GM18909 (cell line): ENCODE data around the gene PRR36.

ENCODE experiments used
- ATAC-seq: cut with Tn5 transposase; IDR thresholded peaks from one replicate; pipeline ENCODE4 v1.9.1; 2021; ENCODE audit warnings: mild to moderate bottlenecking; ENCODE audit not compliant: unreplicated experiment, poor library complexity

Gene PRR36

DNA sequence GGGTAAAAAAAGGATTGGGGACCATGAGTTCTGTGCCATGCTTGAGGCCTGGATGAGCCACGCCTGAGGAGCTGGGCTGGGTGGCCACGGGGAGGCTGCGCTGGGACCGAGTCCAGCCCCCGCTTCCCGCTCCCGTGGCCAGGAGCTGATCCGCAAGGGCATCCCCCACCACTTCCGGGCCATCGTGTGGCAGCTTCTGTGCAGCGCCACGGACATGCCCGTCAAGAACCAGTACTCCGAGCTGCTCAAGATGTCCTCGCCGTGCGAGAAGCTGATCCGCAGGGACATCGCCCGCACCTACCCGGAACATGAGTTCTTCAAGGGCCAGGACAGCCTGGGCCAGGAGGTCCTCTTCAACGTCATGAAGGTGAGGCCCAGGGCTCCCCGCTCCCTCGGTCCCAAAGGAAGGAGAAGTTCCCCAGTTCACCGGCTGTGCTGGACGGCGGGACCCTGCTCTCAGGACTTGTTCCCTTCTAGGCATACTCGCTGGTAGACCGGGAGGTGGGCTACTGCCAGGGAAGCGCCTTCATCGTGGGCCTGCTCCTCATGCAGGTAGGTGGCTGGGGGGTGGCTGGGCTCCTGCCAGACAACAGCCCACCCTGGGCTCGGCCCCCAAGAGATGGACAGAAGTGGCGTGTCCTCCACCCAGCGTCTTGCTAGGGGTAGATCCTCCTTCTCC lies 25.3 kb downstream of the PRR36 start:
- ATAC-seq, result no peak

DNA sequence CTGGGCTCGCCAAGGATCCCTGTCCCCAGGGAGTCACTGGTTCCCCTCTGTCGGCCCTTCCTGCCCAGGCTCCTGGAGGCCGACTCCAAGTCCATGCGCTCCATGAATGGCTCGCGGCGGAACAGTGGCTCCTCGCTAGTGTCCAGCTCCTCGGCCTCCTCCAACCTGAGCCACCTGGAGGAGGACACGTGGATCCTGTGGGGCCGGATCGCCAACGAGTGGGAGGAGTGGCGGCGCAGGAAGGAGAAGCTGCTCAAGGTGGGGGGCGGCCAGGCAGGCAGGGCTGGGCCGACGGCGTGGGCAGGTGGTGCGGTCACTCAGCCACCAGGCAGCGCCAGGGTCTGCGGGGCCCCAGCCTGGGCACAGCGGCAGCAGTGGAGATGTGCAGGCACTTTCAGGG lies 26.5 kb downstream of the PRR36 start:
- no peak for ATAC-seq

DNA sequence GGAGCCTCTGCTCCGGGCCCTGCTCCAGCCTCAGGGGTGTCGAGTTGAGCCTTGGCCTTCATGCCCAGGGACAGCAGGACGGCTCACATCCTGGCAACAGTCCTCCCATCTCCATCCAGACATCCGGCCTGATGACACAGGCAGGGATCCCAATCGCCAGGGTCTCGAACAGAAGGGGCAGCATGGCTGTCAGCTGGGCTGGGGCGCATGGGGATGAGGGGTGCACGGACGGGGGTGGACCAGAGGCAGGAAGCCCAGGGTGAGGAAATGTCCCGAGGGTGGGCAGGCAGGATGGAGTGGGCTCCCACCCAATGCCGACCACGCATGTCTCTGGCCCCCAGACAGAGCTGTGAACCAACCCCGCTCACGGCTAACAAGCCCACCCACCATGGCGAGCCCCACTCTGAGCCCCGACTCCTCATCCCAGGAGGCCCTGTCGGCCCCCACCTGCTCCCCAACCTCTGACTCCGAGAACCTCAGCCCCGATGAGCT lies 28.0 kb downstream of the PRR36 start:
- no peak for ATAC-seq

DNA sequence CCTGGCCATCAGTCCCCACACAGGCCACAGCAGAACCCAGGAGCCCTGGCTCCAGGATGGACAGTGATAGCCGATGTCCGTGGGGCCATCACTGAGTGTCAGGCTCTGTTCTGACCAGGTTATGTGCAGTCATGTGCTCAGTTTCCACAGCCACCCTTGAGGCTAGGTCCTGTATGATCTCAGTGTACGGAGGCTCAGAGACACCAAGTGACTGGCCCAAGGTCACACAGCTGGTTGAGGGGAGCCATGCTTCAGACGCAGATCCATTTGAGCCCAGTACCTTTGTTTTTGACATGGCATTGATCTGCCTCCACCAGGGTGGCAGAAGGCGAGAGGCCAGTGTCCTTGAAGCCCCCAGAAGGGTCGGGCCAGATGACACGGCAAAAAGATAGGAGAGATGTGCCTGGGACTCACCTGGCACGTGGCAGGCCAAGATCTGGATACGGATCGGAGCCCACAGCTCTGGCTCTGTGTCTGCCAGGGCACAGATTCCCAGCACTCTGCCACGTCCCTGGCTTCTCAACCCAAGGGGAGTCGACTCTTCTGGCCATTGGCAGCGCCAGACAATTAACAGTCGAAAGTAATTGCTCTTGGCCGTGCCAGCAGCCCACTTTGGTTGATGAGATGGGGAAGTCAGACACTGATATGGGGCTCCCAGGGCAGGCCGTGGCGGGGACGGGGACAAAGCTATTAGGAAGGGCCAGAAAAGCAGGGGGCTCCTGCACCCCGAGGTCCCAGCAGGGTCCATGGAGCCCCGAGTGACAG lies 28.6 kb downstream of the PRR36 start:
- no peak for ATAC-seq

DNA sequence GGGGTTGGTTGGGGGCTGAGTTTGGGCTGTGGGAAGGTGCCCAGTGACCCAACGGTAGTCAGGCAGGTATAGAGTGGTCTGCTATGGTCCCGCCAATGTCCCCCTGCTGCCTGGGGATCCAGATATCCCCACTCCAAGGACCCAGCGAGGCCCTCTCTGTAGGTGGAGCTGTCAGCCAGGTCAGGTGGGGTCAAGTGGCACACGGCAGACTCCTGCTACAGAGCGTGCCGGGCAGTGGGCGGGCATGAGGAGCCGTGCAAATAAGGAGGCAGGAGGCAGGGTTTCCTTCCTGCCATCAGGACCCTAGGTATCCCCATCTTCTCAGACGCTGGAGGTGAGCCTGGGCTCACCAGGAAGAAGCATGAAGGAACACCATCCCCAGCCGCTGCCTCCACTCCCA lies 29.2 kb downstream of the PRR36 start:
- ATAC-seq, result no peak

DNA sequence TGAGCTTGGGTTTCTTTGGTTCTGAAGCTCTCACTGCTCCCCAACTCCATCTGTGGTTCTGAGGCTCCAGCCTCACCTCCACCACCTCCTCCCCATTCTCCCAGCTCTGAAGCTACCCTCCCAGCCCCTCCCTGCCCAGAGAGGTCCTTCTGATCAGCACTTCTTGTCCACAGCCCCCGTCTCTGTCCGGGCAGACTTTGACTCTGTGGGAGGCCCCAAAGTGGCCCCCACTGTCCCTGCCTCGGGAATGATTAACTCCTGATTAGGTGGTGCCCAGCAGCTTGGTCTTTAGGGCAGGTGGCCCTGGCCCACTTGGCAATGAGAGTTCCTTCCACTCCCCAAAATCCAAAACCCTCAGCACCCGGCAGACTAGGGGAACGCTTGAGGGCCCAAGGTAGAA lies 29.8 kb downstream of the PRR36 start:
- no peak for ATAC-seq

DNA sequence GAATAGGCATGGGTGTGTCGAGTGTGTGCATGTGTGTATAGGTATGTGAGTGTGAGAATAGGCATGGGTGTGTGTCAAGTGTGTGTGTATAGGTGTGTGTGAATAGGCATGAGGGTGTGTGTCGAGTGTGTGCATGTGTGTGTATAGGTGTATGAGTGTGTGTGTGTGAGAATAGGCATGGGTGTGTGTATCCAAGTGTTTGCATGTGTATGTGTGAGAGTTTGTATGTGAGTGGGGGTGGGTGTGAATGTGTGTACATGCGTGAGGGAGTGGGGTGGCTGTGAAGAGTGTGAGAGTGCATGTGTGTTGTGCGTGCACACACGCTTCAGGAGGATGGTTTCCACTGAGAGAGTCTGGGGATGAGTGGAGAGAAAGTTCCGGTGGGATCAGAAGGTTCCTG lies 30.7 kb downstream of the PRR36 start:
- ATAC-seq, result no peak

DNA sequence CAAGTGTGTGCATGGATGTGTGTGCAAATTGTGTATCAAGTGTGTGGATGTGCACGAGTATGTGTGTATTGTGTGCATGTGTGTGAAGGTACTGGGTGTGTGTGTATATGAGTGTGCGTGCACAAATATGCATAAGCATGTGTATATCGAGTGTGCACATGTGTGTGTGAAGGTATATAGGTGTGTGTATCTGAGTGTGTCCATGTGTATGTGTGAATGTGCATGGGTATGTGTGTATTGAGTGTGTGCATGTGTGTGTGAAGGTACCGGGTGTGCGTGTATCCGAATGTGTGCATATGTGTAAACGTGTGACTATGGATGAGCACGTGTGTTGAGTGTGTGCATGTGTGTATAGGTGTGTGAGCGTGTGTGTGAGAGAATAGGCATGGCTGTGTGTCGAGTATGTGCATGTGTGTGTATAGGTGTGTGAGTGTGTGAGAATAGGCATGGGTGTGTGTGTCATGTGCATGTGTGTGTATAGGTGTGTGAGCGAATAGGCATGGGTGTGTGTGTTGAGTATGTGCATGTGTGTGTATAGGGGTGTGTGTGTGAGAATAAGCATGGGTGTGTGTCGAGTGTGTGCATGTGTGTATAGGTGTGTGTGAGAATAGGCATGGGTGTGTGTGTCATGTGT lies 31.4 kb downstream of the PRR36 start:
- no peak for ATAC-seq

DNA sequence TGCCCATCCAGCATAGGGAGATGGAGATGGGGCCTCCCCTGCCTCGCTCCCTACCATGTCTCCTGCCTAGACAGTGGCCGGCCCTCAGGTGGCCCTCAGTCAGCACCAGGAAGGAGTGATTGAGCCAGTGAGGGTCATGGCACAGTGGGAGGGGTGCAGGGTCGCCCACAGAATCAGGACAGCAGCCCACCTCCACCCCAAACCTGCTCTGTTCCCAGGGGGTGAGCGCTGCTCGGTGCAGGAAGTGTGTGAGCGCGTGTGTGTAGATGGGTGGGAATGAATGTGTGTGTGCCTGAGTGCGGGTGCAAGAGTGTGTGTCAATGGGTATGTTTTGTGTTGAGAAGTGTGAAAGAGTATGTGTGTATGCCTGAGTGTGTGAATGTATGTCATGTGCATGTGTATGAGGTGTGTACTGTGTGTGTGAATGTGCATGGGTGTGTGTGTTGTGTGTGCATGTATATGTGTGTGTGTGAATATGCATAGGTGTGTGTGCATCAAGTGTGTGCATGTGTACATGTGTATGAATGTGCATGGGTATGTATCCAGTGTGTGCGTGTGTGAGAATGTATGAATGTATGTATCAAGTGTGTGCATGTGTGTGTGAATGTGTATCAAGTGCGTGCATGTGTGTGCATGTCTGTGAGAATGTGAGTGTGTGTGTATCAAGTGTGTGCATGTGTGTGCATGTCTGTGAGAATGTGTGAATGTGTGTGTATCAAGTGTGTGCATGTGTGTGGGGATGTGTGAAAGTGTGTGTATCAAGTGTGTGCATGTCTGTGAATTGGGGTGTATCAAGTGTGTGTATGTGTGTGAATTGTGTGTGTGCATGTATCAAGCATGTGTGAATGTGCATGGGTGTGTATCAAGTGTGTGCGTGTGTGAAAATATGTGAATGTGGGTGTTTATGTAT lies 32.2 kb downstream of the PRR36 start:
- ATAC-seq, result no peak

DNA sequence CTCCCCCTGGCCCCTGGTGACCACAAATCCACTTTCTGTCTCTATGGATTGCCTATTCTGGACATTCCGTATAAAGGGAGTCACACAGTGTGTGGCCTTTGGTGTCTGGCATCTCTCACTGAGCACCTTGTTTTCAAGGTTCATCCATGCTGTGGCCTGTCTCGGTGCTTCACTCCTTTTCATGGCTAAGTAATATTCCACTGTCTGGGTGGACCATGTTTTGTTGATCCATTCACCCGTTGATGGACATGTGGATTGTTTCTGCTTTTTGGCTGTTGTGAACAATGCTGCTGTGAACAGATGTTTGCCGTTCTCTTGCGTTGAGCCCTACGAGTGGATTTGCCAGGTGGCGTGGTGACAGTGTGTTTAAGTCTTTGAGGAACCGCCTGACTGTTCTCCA lies 33.6 kb downstream of the PRR36 start:
- no peak for ATAC-seq

DNA sequence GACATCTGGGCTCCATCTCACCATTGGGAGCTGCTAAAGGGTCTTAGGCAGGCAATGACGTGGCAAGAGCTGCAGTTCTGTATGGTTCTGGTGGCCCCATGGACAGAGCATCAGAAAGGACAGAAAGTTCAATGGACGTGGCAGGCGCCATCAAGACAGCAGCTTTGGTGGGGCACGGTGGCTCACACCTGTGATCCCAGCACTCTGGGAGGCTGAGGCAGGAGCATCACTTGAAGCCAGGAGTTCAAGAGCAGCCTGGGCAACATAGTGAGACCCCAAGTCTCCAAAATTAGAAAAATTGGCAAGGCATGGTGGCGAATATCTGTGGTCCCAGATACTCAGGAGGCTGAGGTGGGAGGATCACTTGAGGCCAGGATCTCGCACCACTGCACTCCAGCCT lies 34.7 kb downstream of the PRR36 start:
- no peak for ATAC-seq

DNA sequence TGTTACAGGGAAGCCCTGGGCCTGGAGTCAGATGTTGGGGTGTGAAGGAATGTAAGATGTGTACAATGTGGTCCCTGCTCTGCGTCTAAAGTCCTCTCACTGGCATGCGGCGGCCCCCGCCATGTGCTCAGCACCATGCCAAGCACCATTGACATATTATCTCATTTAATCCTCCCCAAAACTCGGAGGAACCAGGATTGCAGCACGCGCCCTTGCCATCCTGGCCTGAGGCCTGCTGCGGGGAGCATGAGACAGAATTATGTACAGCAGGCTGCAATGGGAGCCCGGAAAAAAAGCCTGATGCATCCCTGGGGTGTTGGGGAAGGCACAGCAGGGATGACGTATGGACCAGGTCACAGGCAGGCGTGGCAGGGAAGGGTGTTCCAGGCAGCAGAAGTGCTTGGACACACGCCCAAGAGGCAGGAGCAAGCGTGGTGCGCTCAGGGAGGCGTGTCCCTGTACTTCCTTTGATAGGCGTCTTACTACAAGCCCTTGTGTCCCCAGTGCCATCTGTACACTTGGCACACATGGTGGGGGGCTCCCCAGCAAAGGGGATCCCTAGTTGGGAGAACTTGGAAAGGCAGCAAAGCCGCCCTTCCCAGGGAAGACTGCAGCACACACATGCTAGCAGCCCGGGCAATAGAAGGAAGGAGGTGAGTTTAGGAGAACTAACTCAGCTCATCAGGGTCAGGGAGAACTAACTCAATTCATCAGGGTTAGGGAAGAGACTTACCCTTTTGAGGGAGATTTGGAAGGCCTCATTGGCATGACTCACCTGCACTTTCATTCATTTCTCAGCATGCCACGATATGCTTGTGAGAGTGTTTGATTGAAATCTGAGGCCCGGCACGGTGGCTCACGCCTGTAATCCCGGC lies 40.7 kb downstream of the PRR36 start:
- ATAC-seq, result no peak

DNA sequence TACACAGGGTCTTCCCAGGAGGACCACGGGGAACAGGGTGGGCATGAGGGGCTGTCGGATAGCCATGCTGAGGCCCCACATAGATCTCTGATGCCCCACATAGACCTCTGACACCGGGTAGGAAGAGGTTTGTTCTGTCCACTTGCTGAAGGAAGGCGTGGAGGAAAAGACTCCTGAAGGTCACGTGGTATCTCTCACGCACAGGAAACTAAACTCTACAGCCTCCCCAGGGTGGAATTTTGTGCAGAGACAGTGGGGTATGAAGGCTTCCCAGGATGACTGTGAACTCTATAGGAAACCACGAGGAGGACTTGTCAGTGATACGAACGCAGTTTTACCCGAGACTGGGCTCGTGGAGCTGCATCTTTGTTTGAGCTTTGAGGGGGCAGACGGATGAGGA lies 41.4 kb downstream of the PRR36 start:
- no peak for ATAC-seq

DNA sequence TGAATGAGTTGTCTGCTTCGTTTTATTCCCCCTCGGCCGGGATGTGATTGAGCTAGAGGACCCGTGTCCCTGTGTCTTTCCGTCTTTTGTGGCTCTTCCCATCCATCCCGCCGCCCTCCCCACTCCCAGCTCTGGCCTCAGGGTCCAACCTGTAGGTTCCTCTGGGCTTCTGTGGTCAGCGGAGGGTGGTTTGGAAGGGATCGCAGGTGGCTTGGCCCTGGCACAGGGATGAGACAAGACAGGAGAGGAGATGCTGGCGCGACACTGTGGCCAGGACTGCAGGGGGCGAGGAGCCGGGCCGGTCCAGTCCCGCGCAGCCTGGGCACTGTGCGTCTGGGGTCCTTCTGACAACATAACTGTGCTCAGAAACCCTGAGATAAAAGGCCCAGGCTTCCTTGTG lies 42.2 kb downstream of the PRR36 start:
- ATAC-seq, result no peak

DNA sequence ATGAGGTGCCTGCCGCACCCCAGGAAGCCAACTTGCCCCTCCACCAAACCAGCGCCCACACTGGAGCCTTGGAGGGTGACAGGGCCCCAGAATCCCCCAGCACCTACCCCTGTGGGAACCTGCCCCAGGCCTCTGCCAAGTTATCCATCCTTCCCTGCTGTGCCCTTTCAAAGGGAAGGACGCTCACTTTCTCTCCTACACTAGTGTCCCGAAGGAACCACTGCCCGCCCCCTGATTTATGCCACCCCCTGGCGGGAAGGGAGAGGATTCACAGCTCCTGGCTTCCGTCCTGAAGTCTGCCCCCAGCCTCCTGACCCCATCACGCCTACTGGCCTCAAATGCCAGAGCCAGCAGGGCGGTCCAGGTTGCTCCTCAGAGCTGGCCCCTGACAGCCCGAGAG lies 42.7 kb downstream of the PRR36 start:
- ATAC-seq, result no peak

DNA sequence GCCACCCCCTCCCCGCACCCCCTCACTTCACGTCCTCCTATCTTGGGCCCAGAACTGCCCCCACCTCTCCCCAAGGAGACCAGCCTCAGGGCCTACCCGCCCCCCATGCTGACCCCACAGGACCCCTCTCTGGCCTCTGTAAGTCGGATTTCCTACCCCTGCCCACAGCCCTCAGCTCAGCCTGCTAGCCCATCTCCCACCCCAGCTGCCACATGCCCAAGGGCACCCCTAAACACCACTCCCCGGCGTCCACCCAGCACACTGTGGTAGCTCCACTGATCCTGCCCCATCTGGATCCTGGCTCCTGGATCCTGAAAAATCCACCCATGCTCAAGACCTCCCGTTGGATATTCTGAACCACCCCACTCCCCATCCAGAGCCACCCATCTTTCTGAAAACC lies 43.4 kb downstream of the PRR36 start:
- no peak for ATAC-seq

DNA sequence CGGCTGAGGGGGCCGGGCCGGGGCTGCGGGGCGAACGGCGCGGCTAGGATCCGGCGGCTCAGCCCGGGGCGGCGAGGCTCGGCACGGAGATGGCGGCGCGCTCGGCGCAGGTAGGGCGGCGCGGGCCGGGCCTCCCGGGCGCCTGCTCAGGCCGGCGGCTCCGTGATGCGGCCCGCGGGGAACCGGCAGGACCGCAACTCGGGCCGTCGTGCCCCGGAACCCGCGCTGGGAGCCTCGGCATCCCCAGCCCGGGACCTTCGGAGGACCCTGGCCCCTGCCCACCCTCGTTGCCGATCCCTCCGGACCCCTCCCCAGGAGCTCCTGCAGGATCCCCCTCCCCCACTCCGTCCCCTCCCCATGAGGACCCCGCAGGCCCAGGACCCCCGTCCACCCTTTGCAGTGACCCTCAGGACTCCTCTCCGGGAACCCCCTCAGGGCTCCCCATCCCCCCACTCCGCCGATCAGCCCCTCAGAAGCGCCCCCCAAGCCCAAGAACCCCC lies 43.9 kb downstream of the PRR36 start:
- no peak for ATAC-seq

DNA sequence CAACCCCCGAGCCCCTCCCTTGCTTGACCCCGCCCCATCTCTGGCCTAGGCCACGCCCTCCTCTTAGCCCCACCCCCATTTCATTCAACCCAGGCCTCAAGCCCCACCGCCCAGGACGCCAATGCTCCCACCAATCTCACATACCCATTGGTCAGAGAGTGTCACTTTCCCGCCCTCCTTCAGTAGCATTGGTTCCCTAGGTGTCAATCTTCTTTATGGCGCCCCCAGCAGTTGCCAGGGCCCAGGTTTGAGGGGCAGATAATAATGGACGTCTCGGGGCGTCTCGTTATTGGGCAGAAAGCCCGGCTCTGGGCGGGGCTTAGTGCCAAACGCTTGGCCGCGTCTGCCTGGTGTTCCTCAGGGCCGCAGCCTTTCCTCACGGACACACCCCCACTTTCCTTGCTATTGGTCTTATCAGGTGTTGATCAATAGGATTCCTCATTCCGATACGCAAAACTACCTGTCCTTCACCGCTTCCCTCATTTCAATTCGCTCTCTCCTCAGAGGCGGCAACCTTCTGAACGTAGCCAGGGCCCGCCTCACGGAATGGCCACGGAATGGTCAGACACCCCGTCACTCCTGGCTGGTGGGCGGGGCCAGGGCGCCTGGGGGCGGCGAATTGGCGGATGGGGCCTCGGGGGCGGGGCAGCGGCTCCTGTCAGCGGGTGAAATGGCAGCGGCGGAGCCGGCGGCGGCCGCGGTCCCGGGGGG lies 44.5 kb downstream of the PRR36 start, which contains the start of gene EVI5L:
Gene EVI5L (plus strand): TSS at position 658 of the 711 bp plus-strand sequence. CDS start 16,325 bp downstream, outside the sequence.
- ATAC-seq, result peak; percentile 90

DNA sequence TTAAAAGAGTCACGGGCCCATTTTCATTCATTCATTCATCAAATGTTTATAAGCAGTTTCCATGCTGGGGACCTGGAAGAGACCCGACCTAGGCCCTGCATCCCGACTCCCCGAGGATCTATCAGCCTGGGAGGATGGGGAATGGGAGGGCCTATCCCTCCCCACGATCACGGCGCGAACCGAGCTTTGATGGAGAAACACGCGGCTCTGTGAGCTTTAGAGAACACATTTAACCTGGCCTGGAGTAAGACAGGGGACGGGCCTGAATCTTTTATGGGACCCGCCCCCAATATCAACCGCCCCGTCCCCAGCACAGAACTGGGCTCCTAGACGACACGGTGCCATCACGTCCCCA lies 45.0 kb downstream of the PRR36 start:
- no peak for ATAC-seq
